ENCODE data around the gene HDGFL2. TPM values are rescaled to one million over a fixed set of nuclear protein-coding genes. Genes with fewer than 3 reads are reported as not detected.

The HDGFL2 gene
- total RNA-seq, 1 donor from 2014 or later, result 41.8 TPM

DNA sequence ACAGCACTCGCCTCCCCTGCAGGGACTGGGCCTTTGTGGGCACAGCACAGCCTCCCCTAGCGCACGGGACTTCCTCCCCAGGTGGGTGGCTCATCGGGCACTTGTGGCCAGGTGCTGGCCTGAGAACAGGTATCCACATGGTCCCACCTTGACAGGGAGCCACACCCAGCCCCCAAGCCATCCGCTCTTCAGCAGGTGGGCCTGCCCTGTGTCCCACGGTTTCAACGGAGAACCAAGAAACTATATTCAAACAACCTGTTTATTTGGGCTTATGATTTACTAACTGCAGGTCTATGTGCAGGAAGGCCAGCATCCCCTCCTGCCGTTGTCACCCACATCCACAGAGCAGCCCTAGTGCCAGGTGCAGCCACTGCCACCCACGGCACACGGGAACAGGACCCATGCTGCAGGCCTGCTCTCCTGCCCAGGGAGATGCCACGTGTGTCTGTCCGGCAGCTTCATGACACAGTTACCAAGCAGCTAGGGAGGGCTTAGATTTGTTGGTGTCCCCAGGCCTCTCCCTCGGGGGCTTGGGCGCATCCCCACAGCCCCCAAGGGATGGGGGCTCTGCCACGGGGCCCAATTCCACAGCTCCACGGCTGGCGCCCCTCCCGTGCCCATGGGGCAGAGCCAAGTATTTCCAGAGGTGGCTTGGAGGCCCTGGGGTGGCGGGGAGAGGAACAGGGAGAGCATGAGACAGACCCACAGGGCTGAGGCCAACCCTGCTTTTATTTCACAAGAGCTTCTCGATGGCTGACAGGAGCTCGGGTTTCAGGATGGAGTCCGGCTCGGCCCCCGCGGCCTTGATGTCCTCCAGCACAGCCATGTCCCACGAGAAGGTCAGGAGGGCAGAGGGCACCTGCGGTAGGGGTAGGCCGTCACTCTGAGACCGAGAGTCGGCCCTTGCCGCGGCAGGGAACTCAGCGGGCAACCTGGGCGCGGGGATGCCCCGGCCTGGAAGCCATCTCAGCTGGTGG is 27.0 kb upstream of the HDGFL2 start:
- DNase-seq (ENCODE audit: low read depth in 2 of 2), result no peak

DNA sequence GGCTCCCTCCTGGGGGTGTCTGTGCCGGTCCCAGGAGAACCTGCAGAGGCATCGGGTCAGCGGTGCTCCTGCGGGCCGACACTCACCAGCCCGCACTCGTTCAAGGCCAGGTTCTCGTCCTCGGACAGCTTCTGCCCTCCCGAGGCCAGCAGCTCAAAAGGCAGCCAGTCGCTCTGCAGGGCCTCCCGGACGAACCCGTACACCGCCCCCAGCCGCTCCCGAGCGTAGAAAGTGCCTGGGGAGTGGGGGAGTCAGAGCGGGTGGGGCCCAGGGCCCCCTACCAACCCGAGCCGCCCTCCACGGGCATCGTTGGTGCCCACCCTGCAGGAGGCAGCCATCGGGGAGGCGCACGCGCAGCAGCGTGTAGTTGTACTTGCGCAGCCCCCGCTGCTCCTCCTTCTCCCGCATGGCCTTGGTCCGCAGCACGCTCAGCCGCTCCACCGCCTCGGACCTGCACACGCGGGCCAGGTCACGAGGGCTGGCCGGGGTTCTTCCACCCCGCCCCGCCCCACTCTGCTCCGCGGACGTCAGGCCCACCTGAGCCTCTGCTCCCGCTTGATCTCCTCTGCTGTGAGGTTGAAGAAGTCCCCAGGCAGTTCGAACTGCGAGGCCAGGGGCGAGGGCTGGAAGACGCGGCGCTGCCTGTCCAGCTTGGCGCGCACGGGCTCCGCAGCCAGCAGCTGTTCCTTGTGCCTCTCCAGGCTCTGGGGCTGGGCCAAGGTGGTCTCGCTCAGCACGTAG is 26.0 kb upstream of the HDGFL2 start:
- DNase-seq (ENCODE audit: low read depth in 2 of 2), result no peak

DNA sequence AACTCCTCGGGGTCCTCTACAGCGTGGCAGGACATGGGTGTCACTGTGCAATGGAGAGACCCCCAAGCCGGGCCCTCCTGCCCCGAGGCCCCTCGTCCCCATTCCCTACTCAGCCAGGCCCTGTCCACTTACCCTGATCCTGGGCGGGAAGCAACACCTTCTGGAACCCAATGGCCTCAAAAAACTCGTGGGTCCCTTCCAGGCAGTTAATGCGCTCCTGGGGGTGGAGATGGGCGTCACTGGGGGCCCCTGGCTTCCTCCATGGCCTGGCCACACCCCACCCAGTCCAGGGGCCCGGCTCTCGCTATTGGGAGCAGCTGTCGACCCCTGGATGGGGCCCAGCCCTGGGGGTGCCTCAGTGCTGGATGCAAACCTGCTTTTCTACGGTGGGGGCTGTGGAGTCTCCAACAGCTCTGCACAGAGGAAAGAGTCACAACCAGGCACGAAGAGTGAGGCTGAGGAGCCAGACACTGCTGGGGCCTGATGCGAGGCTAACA is 25.3 kb upstream of the HDGFL2 start:
- no peak for DNase-seq (ENCODE audit: low read depth in 2 of 2)

DNA sequence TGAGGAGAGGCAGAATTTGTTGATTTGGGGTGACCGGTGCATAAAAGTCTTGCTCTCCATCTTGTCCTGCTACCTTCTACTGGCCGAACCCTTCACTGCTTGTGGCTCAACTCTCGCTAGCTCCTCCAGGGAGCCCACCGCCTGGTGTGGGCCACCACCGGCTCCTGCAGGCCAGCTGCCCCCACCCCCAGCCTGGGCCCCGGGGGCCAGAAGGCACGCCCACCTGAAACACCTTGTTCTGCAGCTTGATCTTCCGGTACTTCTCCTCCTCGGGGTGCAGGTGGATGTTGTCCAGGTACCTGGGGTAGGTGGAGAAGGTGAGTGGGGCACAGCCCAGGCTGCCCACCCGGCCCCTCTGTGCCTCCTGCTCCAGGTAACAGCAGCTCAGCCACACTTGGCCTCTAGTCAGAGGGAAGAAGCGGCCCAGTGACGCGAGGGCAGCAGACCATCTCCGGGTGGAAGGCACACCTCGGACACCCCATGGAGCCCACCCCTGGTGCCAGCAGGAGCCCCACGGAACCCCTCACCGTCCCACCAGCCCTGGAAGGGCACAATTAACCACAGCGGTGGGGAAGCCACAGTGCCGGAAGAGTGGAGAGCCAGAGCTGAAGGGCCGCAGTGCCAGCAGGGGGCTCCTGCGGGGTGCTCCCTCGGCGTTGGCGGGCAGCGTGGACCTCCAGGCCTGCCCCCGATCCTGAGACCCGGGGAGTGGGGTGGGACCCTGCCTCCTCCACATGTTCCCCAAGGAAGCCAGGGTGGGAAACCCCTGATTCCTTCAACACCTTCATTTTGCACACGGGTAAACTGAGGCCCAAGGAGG is 24.6 kb upstream of the HDGFL2 start:
- DNase-seq (ENCODE audit: low read depth in 2 of 2), result no peak

DNA sequence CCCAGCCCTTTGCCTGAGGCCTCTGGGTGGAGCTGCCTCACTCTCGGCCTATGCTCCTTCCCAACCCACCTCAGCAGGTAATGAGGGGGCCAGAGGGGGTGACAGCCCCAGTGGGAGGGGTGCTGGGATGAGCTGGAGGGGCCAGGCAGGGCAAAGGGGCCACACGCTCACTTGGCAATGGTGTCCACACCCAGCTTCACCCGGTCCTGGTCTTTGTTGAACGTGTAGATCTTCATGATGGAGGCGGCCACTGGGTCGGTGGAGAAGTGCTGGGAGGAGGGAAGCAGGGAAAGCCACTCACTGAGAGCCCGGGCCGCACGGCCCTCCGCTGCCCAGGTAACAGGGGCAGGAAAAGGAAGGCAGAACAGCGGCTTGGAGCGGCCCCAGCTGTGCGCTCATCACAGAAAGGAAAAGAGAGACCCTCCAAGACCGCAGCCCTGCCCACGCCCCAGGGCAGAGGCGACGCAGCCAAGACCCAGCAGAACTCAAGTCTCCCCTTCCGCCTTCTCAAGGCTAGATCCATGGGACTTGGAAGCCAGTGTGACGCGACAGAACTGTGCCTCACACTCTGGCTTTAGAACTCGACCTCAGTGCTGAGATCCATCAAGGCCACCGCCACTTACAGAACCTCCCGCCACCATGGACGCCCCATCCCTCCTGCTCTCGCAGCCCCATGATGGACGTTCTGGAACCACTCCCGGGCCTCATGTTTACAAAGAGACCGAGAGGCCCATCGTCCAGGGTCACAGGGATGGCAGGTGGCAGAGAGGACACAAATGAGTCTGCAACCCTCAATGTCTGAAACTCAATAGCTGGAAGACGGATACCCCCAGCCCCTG is 23.7 kb upstream of the HDGFL2 start:
- DNase-seq (ENCODE audit: low read depth in 2 of 2), result no peak

DNA sequence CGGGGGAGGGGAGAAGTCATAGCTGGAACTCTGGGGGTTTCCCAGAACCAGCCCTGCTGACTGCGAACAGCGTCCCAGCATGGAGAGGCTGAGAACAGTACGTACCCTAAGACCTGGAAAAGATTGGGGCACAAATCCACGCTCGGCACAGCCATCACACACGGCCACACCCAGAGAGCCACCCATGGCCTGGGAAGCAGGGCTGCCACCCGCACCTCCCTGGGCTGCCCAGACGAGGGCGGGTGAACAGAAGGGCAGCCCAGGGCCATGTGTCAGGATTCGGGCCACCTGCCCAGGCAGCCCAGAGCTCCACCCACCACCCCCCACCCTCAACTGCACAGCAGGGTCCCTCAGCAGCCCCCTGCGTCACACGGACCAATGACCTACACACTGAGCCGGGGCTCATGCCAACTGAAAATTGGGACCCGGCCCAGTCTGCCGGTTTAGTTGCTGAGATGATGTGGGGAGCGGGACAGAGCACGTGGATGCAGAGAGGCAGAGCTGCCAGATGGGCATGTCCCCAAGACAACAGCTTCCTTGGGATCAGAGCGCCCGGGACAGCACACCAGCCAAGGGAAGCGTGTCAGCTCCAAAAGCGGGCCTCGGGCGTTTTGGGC is 23.0 kb upstream of the HDGFL2 start:
- no peak for DNase-seq (ENCODE audit: low read depth in 2 of 2)

DNA sequence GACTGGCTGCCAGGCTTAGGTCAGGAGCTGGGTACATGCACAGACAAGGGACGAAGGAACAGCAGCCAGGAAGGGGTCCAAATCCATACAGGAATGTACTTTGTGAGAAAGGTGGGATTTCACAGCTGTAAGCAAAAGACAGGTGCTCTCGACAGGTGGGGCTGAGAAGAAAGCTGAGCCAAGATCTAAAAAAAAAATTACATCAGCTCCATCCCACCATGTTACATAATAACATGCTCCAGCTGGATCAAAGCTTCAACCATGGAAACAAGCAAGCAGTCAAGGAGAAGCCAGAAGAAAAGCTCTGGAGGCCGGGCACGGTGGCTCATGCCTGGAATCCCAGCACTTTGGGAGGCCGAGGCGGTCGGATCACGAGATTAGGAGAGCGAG is 22.5 kb upstream of the HDGFL2 start:
- no peak for DNase-seq (ENCODE audit: low read depth in 2 of 2)

DNA sequence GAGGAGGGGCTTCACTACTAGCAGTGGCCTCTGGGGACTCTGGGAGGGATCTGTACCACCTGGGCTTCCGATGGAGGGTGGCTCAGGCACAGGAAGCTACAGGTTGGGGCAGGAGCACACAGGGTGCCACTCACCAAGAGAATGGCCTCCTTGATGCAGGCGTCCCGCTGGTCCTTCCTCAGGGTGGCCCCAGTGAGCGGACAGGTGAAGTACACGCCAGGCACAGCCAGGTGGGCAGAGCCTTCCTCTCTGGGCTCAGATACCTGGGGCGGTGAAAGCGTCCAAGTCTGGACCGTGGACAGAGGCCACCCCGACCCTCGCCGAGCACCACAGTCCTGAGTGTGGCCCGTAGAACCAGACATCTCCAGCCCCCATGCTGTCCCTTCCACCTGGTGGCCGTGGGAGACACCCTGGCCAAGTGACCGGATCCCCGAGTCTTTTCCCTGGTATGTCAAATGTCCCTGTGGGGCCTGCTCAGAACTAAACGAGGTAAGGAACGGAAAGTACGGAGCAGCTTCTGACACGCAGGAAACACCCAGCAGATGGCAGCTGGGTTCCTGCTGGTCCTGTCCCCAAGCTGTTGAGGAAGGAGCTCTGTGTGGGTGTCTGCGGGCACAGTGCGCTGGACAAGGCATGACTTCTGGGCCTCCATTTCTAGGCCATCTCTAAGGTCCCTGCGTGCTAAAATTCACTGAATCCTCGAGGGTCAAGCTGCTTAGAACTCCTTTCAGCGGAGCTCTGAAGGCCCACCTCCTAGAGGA is 19.7 kb upstream of the HDGFL2 start:
- DNase-seq (ENCODE audit: low read depth in 2 of 2), result no peak

DNA sequence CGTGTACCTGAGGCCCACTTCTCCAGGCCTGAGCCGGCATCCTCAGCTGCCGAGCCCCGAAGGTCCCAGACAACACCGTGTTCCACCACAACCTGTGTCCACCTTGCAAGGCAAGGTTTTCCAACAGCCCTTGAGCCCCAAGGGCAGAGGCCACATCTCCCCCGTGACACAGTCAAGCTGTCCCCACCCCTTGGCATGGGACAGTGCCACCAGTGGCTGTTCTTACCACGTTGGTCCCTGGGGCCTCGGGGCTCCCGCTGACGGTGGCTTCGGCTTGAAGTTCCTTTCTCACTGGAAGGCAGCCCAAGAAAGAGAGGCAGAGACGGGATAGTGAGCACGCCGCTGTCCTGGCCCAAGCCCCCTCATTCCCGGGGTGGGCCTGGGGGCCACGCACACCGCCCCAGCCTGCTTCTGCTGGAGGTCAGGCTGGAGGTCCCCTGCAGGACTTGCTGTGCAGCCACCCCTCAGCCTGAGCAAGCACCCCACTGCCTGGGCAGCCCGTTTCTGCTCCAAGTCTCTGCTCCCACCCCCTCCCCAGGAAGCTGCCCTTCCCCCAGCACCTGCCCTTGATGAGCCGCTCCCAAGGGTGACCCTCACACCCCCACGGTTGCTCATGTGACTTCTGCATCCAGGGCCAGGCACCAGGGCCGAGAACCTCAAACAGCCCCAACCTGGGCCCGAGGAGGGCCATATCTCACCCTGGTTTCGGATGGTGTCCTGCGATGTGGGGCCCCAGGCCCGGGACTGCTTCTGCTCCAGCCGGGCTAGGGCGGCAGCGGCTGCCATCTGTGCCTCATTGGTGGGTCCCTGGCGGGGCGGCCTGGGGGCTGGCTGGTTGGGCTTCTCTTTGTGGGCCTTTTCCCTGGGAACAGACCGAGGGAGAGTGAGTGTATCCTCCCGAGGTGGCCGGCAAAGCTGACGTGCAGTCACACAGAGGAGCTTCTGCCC is 18.6 kb upstream of the HDGFL2 start:
- no peak for DNase-seq (ENCODE audit: low read depth in 2 of 2)

DNA sequence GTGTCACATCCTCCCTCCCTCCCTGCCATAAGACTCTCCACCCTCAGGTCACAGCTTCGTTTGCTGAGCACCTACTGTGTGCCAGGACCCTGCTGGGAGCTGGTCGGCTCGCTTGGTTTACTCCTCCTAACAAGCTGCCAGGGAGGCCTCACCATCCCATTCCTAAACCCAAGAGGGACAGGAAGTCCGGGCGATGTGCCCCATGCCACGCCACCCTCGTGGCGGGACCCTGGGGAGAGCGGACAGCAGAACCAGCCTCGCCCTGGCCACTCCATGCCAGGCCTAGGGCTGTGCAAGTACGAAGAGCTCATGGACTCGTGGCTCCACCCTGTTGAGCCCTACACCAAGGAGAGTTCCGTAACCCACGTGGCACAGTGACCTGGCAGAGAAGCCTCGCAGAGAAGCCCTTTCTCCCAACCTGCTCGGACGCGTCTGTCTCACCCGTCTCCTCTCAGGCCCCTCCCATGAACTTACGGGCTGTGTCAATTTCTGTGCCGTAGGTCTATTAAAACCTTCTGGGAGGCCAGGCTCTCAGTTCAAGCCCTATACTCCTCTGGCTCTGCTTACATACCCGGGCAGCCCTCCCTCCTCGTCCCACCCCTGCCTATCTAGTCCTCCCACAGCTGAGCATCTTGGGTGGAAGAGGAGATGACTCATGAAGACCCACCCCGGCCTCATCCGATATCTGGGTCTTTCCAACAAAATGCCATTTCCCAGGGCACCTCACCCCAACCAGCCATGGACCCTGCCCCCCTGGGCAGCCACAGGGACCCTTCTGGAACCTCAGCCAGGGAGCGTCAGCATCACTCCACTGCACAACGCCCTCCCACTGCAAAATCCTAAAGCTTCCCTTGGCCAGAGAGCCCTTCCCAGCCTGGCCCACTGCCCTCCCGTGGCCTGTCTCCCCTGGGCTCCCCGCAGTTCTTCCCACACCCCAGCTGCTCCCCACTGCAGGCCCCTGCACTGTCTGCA is 17.1 kb upstream of the HDGFL2 start:
- DNase-seq (ENCODE audit: low read depth in 2 of 2), result peak in 1 of 2 donors; percentile 17

DNA sequence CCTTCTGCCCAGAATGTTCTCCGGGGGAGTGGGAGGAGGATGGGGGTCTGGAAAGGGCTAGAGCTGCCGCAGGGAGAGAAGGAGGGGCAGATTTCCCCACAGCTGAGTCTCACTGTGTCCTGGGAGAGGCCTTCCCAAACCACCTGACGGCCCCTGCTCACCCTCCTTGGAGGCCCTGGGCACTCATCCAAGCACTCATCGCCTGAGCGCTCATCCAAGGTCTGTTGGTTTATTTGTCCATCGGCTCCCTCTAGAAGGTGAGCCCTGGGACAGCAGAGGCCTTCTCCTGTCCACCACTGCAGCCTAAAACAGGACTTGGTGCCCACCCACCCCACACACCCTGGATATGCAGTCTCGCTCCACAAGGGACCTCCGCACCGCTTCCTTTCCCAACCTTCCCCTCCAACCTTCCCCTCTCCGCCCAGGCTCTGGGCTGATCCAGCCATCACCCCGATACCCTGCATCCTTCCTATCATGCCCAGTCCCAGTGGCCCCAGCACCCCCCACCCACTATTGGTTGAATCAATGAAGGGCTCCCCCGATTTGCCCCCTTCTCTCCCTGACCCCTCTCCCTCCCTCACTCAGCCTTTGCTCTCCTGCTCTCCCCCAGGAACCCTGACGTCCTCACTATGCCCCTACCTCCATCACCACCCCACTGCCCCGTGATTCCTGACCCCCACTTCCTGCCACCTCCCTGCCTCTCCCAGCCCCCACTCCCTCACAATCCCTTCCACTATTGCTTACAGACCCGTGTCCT is 16.2 kb upstream of the HDGFL2 start:
- DNase-seq (ENCODE audit: low read depth in 2 of 2), result no peak

DNA sequence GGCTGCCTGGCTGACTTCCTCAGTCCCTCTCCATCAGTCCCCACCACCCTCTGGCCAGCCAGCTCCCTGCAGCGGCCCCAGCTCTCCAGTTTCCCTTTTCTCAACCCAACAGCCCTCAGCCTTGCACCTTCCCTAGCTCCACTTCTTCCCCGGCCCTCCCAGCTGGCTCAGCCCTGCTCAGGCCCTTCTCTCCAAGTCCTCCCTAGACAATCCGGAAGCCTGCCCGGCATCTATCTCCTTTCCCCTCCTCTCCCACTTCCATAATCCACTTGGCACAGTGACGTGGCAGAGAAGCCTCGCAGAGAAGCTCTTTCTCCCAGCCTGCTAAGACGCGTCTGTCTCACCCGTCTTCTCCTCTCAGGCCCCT is 15.6 kb upstream of the HDGFL2 start:
- peak in 1 of 2 donors; percentile 69 for DNase-seq (ENCODE audit: low read depth in 2 of 2)

DNA sequence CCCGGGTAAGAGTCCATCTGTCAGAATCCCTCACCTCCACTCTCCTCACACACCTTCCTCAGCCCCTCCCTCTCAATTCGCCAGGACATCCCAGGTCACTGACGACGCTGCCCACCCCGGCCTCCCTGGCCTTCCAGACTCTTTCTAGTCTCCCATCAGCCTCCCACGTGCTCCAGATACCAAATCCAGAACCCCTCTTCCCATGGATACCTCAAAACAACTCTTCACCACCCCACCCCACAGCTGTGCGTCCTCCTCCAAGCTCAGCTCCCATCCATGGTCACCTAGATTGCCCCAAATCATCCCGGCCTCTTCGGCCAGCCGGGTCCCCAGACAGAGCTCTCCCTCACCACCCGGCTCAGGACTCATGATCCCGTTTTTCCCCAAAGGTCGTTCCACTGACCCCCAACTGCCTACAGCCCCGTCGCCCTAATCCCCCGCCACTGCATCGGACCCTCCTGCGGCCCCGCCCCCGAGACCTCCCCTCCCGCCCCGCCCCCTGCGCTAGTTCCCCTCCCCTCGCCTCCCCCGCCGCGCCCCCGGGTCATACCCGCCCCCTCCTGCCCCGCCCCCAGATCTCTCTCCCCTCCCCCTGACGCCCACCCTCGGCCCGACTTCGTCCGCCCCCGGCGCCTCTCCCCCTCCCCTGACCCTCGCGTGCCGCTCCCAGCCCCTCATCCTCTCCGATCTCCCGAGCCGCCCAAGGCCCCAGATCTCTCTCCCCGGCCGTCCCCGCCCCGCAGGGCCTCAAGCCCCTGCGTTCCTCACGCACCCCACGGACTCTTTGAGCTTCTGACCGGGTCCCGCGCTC is 15.0 kb upstream of the HDGFL2 start:
- peak; percentile 41 to 84 for DNase-seq (ENCODE audit: low read depth in 2 of 2)

DNA sequence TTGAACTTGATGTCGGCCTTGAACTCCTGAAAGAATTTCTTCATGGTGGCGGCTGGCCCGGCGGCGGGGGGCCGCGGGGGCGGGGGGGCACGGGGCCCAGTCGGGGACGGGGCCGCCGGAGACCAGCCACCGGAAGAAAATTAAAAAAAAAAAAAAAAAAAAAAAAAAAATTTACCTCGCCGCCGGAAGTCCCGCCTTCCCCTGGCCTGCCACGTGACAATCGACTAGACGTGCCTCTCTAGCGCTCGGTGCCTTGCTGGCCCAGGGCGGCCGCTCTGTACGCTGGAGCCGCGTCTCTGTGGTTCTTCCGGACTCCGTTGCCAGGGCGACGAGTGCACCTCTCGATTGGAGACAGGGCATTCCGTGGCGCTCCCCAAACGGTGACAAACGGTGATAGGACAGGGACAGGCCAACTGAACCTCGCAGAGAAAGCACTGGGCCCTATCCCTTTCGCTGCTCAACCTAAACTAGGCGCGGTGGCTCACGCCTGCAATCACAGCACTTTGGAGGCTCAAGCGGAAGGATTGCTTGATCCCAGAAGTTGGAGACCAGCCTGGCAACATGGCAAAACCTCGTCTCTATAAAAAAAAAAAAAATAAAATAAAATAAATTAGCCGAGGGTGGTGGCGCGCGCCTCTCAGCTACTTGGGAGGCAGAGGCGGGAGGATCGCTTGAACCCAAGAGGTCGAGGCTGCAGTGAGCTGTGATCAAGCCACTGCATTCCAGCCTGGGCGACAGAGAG is 14.3 kb upstream of the HDGFL2 start, which contains the start of gene UBXN6:
Gene UBXN6 (minus strand): TSS at position 141 of the 742 bp plus-strand sequence. CDS start 97 bp downstream, at position 44.
- peak; percentile 97 to 99 for DNase-seq (ENCODE audit: low read depth in 2 of 2)

All from dermis microvascular lymphatic vessel endothelial cell (primary cell).